HepG2 (cell line): ENCODE measurements around the gene ABCA4. TPM values are rescaled to one million over a fixed set of nuclear protein-coding genes. Genes with fewer than 3 reads are reported as not detected.

Source experiments
- ATAC-seq: fragments of 200-7000 bp; cut with Tn5 transposase; 3 replicates; pipeline ENCODE4 v1.9.1; 2020; ENCODE audit warnings: mild to moderate bottlenecking, moderate library complexity
- BruUV-seq: library from RNA; stranded (reverse); fragments of 400-500 nt; replicated peaks from 2 replicates; lab custom pipeline; 2021; lab: Mats Ljungman, UMichigan
- CTCF ChIA-PET: fragments of 300-600 bp; formaldehyde crosslinking; extraction: SDS; loops from one replicate; lab custom pipeline; 2021; ENCODE audit warnings: low total read pairs, inconsistent platforms, low intra/inter-chr PET ratio; lab: Yijun Ruan, JAX
- POLR2A ChIA-PET: fragments of 350-600 bp; sonication (Branson Sonifier 250); formaldehyde crosslinking; loops from one replicate; lab custom pipeline; 2020; ENCODE audit warnings: antibody characterized with exemption, inconsistent platforms; lab: Yijun Ruan, JAX
- DNase-seq: peaks from one replicate; pipeline ENCODE4 v3.0.0-alpha.2; 2015; ENCODE audit warnings: low spot score
- FAIRE-seq: peaks from 3 replicates; lab custom pipeline; 2011; peaks lifted over from hg19 to GRCh38; lab: Jason Lieb, UNC
- H2AFZ ChIP-seq: one replicate; pipeline ENCODE4 v1.6.1; 2011; ENCODE audit warnings: low read length, inconsistent platforms
- H3K27ac ChIP-seq: fragments of 300-600 bp; 3 replicates; pipeline ENCODE4 v1.8.0; 2011; ENCODE audit warnings: mixed run types, mild to moderate bottlenecking, mixed read lengths, low read length, inconsistent platforms; ENCODE audit not compliant: insufficient read depth; ENCODE audit errors: extremely low read length
- H3K27me3 ChIP-seq, 2 experiments: fragments of 200-600 bp in 1 of 2; 2 replicates in 1 of 2; 3 replicates in 1 of 2; pipeline versions ENCODE4 v1.6.0 to v1.8.0; 2011; ENCODE audit warnings: low read length in 2 of 2, mild to moderate bottlenecking in 2 of 2, moderate library complexity in 2 of 2, inconsistent platforms in 1 of 2; ENCODE audit not compliant: insufficient read depth in 2 of 2, control insufficient read depth in 1 of 2
- H3K36me3 ChIP-seq, 2 experiments: fragments of 200-600 bp in 1 of 2; replicated peaks in 1 of 2; 2 replicates in 1 of 2; 3 replicates in 1 of 2; pipeline versions ENCODE4 v1.5.1 to v1.8.0; 2011; ENCODE audit warnings: low read length in 2 of 2, inconsistent platforms in 1 of 2; ENCODE audit not compliant: insufficient read depth in 2 of 2, control insufficient read depth in 1 of 2
- H3K4me1 ChIP-seq: 2 replicates; pipeline ENCODE4 v1.5.1; 2012; ENCODE audit warnings: low read length, inconsistent platforms; ENCODE audit not compliant: insufficient read depth
- H3K4me2 ChIP-seq: 2 replicates; pipeline ENCODE4 v1.6.0; 2011; ENCODE audit warnings: low read depth, low read length, inconsistent platforms
- H3K4me3 ChIP-seq, 3 experiments: fragments of 200-600 bp in 1 of 3; sonication (generic), shearing (Covaris generic) in 1 of 3; replicated peaks in 1 of 3; 2 replicates each; pipeline ENCODE4 v1.5.1; 2011 to 2016; ENCODE audit warnings: low read length in 3 of 3, inconsistent platforms in 2 of 3, low read depth in 2 of 3, mild to moderate bottlenecking in 2 of 3, control low read depth in 1 of 3, mixed read lengths in 1 of 3; ENCODE audit not compliant: insufficient read depth in 1 of 3
- H3K79me2 ChIP-seq: one replicate; pipeline ENCODE4 v1.6.1; 2011; ENCODE audit warnings: low read length, inconsistent platforms; ENCODE audit not compliant: insufficient read depth
- H3K9ac ChIP-seq: 2 replicates; pipeline ENCODE4 v1.6.0; 2011; ENCODE audit warnings: mild to moderate bottlenecking, low read depth, low read length, inconsistent platforms; ENCODE audit not compliant: insufficient read depth
- H3K9me3 ChIP-seq: 2 replicates; pipeline ENCODE4 v1.5.1; 2012; ENCODE audit warnings: mild to moderate bottlenecking, low read length
- H4K20me1 ChIP-seq: 2 replicates; pipeline ENCODE4 v1.6.0; 2011; ENCODE audit warnings: inconsistent platforms, mild to moderate bottlenecking, low read length, moderate library complexity; ENCODE audit not compliant: insufficient read depth
- CBFB ChIP-seq: sonication (generic); formaldehyde crosslinking; IDR thresholded peaks from 2 replicates; pipeline ENCODE4 v1.4.0; 2020; ENCODE audit warnings: missing genetic modification reagents
- HBP1 ChIP-seq: IDR thresholded peaks from 2 replicates; pipeline ENCODE4 v1.6.1; 2016; ENCODE audit warnings: low read depth, control low read depth
- HOXD1 ChIP-seq: sonication (generic); formaldehyde crosslinking; IDR thresholded peaks from 2 replicates; pipeline ENCODE4 v1.5.0; 2020; ENCODE audit warnings: missing genetic modification reagents
- KLF16 ChIP-seq, 2 experiments: sonication (generic) in 1 of 2; formaldehyde crosslinking in 1 of 2; IDR thresholded peaks; 2 replicates each; pipeline versions ENCODE4 v1.6.1 to v1.8.0; 2016 to 2023; ENCODE audit warnings: missing genetic modification reagents in 2 of 2, missing compliant biosample characterization in 1 of 2
- MXD3 ChIP-seq: IDR thresholded peaks from 2 replicates; pipeline ENCODE4 v1.6.1; 2016; ENCODE audit warnings: mild to moderate bottlenecking, missing biosample characterization, missing genetic modification reagents
- NFIB ChIP-seq: sonication (generic); formaldehyde crosslinking; IDR thresholded peaks from 2 replicates; pipeline ENCODE4 v1.9.0; 2021; ENCODE audit warnings: missing genetic modification reagents, mild to moderate bottlenecking, borderline replicate concordance
- PRDM15 ChIP-seq: sonication (generic); formaldehyde crosslinking; IDR thresholded peaks from 2 replicates; pipeline ENCODE4 v1.4.0; 2020; ENCODE audit warnings: missing genetic modification reagents
- RBM39 ChIP-seq: fragments of 200-400 bp; formaldehyde crosslinking; IDR thresholded peaks from one replicate; pipeline ENCODE4 v1.6.1; 2018; ENCODE audit warnings: antibody characterized with exemption, mild to moderate bottlenecking, low read depth, low read length; ENCODE audit not compliant: poor library complexity, severe bottlenecking
- REXO4 ChIP-seq: sonication (generic); formaldehyde crosslinking; IDR thresholded peaks from 2 replicates; pipeline ENCODE4 v1.8.0; 2022; ENCODE audit warnings: missing genetic modification reagents, mild to moderate bottlenecking, borderline replicate concordance
- SMARCC2 ChIP-seq: fragments of 450-650 bp; IDR thresholded peaks from 2 replicates; pipeline ENCODE4 v1.6.1; 2017; ENCODE audit warnings: antibody characterized with exemption, mild to moderate bottlenecking
- STAT5B ChIP-seq: sonication (generic); formaldehyde crosslinking; IDR thresholded peaks from 2 replicates; pipeline ENCODE4 v1.4.0; 2020; ENCODE audit warnings: missing genetic modification reagents
- ZNF276 ChIP-seq: sonication (generic); formaldehyde crosslinking; IDR thresholded peaks from 2 replicates; pipeline ENCODE4 v1.4.0; 2020; ENCODE audit warnings: mild to moderate bottlenecking, low read depth, missing genetic modification reagents
- ZNF572 ChIP-seq: sonication (generic); formaldehyde crosslinking; IDR thresholded peaks from 2 replicates; pipeline ENCODE4 v1.5.1; 2020; ENCODE audit warnings: mild to moderate bottlenecking, missing genetic modification reagents
- ZNF589 ChIP-seq: sonication (generic); formaldehyde crosslinking; conservative IDR thresholded peaks from 2 replicates; pipeline ENCODE4 v1.8.0; 2022; ENCODE audit warnings: mild to moderate bottlenecking, moderate library complexity, missing genetic modification reagents
- ZNF740 ChIP-seq: sonication (generic); formaldehyde crosslinking; IDR thresholded peaks from 2 replicates; pipeline ENCODE4 v1.4.0; 2020; ENCODE audit warnings: missing genetic modification reagents
- WGBS: methylation state at CpG from one replicate; pipeline ENCODE4 v1.1.6; 2017; ENCODE audit warnings: low lambda C conversion rate; 5-methylcytosine and 5-hydroxymethylcytosine counted together
- in situ Hi-C: cut with HindIII; loops from 2 replicates; pipeline ENCODE4 v1.10.0; 2017; ENCODE audit warnings: low pct_unique_long_range_greater_than_20kb; ENCODE audit not compliant: extremely low pct_ligation_motif_present
- intact Hi-C: fragments of 100-400 bp; cut with micrococcal nuclease; formaldehyde crosslinking; loops from one replicate; pipeline ENCODE4 v1.10.0; 2022; ENCODE audit not compliant: unreplicated experiment
- polyA plus RNA-seq, 8 experiments: library from polyadenylated mRNA; depleted of rRNA in 3 of 8; stranded (reverse) in 7 of 8; unstranded in 1 of 8; fragments of >200 nt; fragmentation: Illumina TruSeq in 4 of 8; extraction: Trizol in 4 of 8; gene quantifications; 2 replicates each; pipeline versions ENCODE4 v1.2.1 to v1.2.3, GENCODE V29; 2011 to 2016; ENCODE audit warnings: low read depth in 4 of 8, missing spikeins in 1 of 8, mixed read lengths in 1 of 8; ENCODE audit not compliant: insufficient read depth in 1 of 8
- total RNA-seq, 5 experiments: library from RNA; depleted of rRNA; stranded (reverse); fragments of >200 nt; fragmentation: Illumina TruSeq; extraction: Trizol; gene quantifications; 2 replicates each; pipeline ENCODE4 v1.2.3, GENCODE V29; 2016; ENCODE audit warnings: low read depth in 1 of 5

The ABCA4 gene
- total and polyA plus RNA-seq, 2 of the 13 experiments (the other 11 are each of a cell fraction or from before 2014, with no cell fraction given), result 0.24 to 0.67 TPM

GRCh38 chr1:93997756-93998155 lies 123.2 kb downstream of the ABCA4 start:
- Histone ChIP-seq H3K9ac (no peak overlapping the region), H3K4me2 (no peak overlapping the region), H3K27ac (no peak overlapping the region), H2AFZ (no peak overlapping the region), H3K4me1 (peaks cover 9% of the 10 kb centered on the region), H3K79me2 (no peaks in the 10 kb centered on the region), H3K36me3 (no peaks in the 10 kb centered on the region), H3K27me3 (0 out of 5 replicates have a peak, but pooled peaks cover 0 to 1% of the 10 kb centered on the region in 2 experiments), H3K4me3 (no peak overlapping the region), H3K9me3 (no peaks in the 10 kb centered on the region), H4K20me1 (no peaks in the 10 kb centered on the region)
- no TSS peak for BruUV-seq
- intact Hi-C loops, result no loop called here
- in situ Hi-C loops, result no loop called here
- 47% methylated on average over 4 of the region's 7 CpGs for WGBS
- no peak for DNase-seq
- POLR2A ChIA-PET, result no interaction called here
- CTCF ChIA-PET, result no interaction called here
- no peak for ATAC-seq
- no peak for FAIRE-seq
- TF ChIP-seq KLF16 (CRISPR knock-in tag; IDR thresholded peaks at IDR 0.05), result no peak
- no peak for TF ChIP-seq MXD3 (CRISPR knock-in tag)
- TF ChIP-seq HOXD1 (CRISPR knock-in tag), result no peak
- TF ChIP-seq RBM39, result no peak
- TF ChIP-seq ZNF740 (CRISPR knock-in tag), result no peak
- TF ChIP-seq HBP1 (CRISPR knock-in tag), result no peak
- no peak for TF ChIP-seq ZNF276 (CRISPR knock-in tag)
- TF ChIP-seq CBFB (CRISPR knock-in tag), result no peak
- TF ChIP-seq ZNF589, result no peak
- TF ChIP-seq STAT5B (CRISPR knock-in tag), result no peak
- TF ChIP-seq ZNF572, result no peak
- no peak for TF ChIP-seq NFIB (CRISPR knock-in tag)
- TF ChIP-seq PRDM15 (CRISPR knock-in tag), result no peak
- TF ChIP-seq REXO4, result no peak
- TF ChIP-seq SMARCC2, result no peak
